Choroid plexus epithelial cell (primary cell): Measurements from ENCODE around the gene CLVS2.

Experiments
- DNase-seq: peaks from one replicate; pipeline ENCODE4 v3.0.0-alpha.2; 2010; ENCODE audit warnings: low read depth
- H3K4me3 ChIP-seq: 2 replicates; pipeline ENCODE4 v1.5.1; 2011; ENCODE audit warnings: low read depth, mild to moderate bottlenecking, control low read depth, low read length, moderate library complexity
- TF ChIP-seq, protein P1 (sequence below): conservative IDR thresholded peaks from 2 replicates; pipeline ENCODE4 v1.5.1; 2011; ENCODE audit warnings: low read depth, mild to moderate bottlenecking, control low read depth, inconsistent platforms, low read length, moderate library complexity

The CLVS2 gene

DNA sequence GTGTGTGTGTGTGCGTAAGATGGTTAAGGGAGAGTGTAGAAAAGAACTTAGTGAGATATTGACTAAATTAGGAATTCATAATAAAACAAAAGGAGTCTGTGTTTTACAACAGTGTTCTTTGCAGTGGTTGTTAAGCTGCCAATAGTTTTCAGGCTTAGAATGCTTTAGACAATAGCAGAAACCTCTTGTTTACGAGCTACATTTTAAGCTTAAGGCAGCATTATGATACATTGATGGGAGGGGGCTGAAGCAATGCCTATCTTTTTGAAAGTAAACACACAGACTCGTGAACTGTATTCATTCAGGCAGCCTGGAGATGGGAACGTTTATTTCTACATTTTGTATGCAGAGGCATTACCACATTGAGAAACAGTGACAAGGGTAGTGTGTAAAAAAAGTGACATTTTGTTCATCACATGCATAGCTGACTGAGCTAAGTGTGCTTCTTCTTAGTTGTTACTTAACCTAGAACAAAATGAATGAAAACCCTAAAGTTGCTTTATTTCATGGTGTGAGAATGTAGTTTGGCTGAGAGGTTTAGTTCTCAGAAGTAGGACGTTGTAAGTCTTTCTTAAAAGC is 21.2 kb downstream of the CLVS2 start:
- DNase-seq, result no peak
- TF ChIP-seq, protein P1, sequence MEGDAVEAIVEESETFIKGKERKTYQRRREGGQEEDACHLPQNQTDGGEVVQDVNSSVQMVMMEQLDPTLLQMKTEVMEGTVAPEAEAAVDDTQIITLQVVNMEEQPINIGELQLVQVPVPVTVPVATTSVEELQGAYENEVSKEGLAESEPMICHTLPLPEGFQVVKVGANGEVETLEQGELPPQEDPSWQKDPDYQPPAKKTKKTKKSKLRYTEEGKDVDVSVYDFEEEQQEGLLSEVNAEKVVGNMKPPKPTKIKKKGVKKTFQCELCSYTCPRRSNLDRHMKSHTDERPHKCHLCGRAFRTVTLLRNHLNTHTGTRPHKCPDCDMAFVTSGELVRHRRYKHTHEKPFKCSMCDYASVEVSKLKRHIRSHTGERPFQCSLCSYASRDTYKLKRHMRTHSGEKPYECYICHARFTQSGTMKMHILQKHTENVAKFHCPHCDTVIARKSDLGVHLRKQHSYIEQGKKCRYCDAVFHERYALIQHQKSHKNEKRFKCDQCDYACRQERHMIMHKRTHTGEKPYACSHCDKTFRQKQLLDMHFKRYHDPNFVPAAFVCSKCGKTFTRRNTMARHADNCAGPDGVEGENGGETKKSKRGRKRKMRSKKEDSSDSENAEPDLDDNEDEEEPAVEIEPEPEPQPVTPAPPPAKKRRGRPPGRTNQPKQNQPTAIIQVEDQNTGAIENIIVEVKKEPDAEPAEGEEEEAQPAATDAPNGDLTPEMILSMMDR, result no peak

DNA sequence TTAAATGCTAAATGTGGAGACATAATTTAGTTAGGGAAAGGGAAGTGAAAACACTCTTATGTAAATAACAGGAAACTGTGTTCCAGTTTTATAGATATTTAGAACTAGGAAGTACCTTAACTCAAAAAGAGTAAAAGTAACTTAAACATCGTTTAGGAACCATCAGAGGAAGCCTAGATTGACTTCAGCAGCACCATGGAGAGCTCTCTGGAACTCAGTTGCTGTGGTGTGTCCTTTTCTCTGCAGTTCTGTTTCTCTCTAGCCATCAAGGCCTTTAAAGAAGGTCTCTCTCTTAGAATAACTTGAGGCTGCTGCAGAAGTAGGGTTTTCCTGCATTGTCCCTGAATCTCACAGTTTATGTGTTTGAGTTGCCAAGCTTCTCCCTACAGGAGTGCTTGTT is 26.9 kb downstream of the CLVS2 start:
- TF ChIP-seq, protein P1, result no peak
- DNase-seq, result peak; percentile 28
- no peak overlapping the region for H3K4me3 ChIP-seq

More for the DNA sequence above, 21.2 kb downstream of the CLVS2 start:
- no peak overlapping the region for H3K4me3 ChIP-seq

DNA sequence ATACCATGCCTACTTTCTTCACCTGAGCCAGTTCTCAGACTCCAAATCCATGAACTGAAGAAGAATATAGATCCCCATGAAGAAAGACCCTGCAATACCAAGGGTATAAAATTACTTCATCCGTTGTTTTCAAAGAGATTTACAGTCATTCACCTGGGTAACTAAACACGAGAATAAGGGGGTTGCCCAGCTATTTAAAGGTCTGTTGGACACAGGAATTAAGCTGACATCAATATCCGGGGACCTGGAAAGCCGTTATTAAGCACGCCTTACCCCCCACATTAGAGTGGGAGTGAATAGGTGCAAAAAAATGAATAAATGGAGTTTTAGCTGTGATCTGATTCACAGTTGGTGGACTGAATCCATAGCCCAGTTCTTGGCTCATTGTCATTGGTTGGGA is 28.9 kb downstream of the CLVS2 start:
- H3K4me3 ChIP-seq, result no peak overlapping the region
- TF ChIP-seq, protein P1, result no peak
- no peak for DNase-seq

DNA sequence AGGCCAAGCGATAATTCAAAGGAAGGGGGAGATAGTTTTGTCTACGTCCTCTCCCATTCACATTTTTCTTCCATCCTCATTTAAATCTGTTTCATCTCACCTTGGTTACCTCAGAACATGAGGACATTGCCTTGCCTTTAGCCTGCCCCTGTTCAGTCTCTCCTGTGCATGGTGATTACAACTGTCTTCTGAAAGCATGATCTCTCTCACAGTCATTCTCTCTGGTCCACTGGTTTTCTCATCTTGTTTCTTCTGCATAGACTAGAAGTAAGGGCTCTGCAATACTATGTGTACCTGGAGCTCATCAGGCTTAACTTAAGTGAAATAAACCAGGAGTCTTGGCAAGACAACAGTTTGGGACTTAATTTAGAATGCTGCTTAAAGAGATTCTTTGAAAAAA is 31.4 kb downstream of the CLVS2 start:
- H3K4me3 ChIP-seq, result no peak overlapping the region
- DNase-seq, result no peak
- TF ChIP-seq, protein P1, result no peak

DNA sequence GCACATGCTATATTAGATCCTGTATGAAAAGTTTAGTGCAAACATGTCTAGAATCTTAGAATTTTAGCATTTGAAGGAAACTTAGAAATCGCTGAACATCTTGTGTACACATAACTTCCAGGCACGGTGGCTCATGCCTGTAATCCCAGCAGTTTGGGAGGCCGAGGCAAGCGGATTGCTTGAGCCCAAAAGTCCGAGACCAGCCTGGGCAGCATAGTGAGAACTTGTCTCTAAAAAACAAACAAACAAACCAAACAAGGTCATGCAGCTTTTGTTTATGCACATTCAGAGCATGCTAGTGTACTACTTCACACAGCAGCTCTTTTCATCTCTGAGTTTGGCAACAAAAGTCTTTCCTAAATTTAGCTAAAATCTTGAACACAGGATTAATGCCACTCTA is 32.2 kb downstream of the CLVS2 start:
- DNase-seq, result no peak
- H3K4me3 ChIP-seq, result no peak overlapping the region
- TF ChIP-seq, protein P1, result no peak

DNA sequence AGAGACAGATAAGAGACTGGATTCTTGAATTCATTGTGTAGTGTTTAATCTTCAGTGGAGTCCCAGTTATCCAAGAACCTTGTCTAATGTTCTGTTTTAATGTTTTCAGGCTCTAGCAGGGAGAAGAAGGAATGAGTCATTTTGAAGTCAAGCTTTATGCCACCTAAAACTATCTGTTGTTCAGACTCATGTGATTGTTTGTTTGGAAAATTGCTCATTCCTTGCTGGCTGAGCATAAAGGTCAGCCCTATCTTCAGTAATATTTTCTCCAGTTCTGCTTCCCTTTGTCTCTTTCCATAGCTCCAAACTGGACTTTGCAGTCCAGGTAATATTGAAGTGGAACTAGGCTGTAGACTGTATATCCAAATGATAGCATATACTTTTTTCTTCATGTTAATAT is 34.2 kb downstream of the CLVS2 start:
- H3K4me3 ChIP-seq, result no peak overlapping the region
- peak; percentile 2 for DNase-seq
- TF ChIP-seq, protein P1, result no peak

DNA sequence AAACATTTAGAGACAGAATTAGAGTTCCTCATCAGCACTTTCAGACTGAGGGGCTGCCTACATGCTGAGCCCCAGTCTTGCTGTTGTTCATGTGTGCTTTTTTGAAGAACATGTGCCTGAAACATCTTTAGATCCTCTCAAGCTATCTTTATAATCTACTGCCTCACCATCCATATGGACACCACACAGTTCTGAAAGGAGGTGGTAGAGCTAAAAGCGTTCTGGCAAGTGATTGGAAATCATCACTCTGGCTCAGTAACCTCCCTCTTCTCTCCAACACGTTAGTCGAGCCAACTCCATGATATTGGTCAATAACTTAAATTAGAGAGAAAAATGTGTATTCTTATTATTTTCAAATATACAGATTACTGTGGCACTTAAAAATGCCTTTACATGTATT is 40.6 kb downstream of the CLVS2 start:
- no peak for DNase-seq
- TF ChIP-seq, protein P1, result no peak
- H3K4me3 ChIP-seq, result no peak overlapping the region
